ENCODE data around the gene REEP1. TPM values are rescaled to one million over a fixed set of nuclear protein-coding genes. Genes with fewer than 3 reads are reported as not detected.
A peak's percentile ranks its signal among the peaks of the same experiment; 100 is the strongest.

REEP1 gene
- polyA plus RNA-seq, 4 donors: 5.9 to 16.8 (median 8.8) TPM

- H3K4me1 ChIP-seq (ENCODE audit: control insufficient read depth in 3 of 3, insufficient read depth in 2 of 3, low read depth in 1 of 3, low read length in 2 of 3): no peaks in the 10 kb centered on the region
- FAIRE-seq (no peak), DNase-seq (no peak)
- no peaks in the 10 kb centered on the region for H3K27me3 ChIP-seq (ENCODE audit: control insufficient read depth in 3 of 3, insufficient read depth in 3 of 3, low read length in 3 of 3)
- no peak overlapping the region for H3K4me3 ChIP-seq (ENCODE audit: low read depth in 1 of 3, low read length in 3 of 3)
- no peaks in the 10 kb centered on the region for H3K9me3 ChIP-seq (ENCODE audit: control insufficient read depth in 2 of 2, insufficient read depth in 1 of 2, low read depth in 1 of 2, low read length in 1 of 2)
- no peak overlapping the region for H3K27ac ChIP-seq (ENCODE audit: low read depth in 1 of 3, low read length in 2 of 3)
- no peaks in the 10 kb centered on the region for H3K36me3 ChIP-seq (ENCODE audit: control insufficient read depth in 3 of 3, insufficient read depth in 2 of 3, low read depth in 1 of 3, low read length in 3 of 3)
- 84 to 88% (median 87%) methylated on average over 10 of the region's 10 CpGs for WGBS, 3 donors
These were observed 28.3 kb downstream of the REEP1 start for GRCh38 chr2:86308984-86309695.

GRCh38 chr2:86308356-86308755, 29.1 kb downstream of the REEP1 start:
- H3K27ac ChIP-seq (ENCODE audit: low read depth in 1 of 3, low read length in 2 of 3): no peak overlapping the region
- no peak overlapping the region for H3K4me3 ChIP-seq (ENCODE audit: low read depth in 1 of 3, low read length in 3 of 3)
- no peaks in the 10 kb centered on the region for H3K27me3 ChIP-seq (ENCODE audit: control insufficient read depth in 3 of 3, insufficient read depth in 3 of 3, low read length in 3 of 3)
- H3K4me1 ChIP-seq (ENCODE audit: control insufficient read depth in 3 of 3, insufficient read depth in 2 of 3, low read depth in 1 of 3, low read length in 2 of 3): no peaks in the 10 kb centered on the region
- H3K36me3 ChIP-seq (ENCODE audit: control insufficient read depth in 3 of 3, insufficient read depth in 2 of 3, low read depth in 1 of 3, low read length in 3 of 3): peaks cover 0 to 4% (median 0%) of the 10 kb centered on the region in 3 donors
- no peak for DNase-seq
- no peaks in the 10 kb centered on the region for H3K9me3 ChIP-seq (ENCODE audit: control insufficient read depth in 2 of 2, insufficient read depth in 1 of 2, low read depth in 1 of 2, low read length in 1 of 2)
- 91 to 94% (median 92%) methylated on average over 8 of the region's 8 CpGs for WGBS, 3 donors
- FAIRE-seq: no peak

- no peak overlapping the region for H3K4me3 ChIP-seq (ENCODE audit: low read depth in 1 of 3, low read length in 3 of 3)
- no peaks in the 10 kb centered on the region for H3K4me1 ChIP-seq (ENCODE audit: control insufficient read depth in 3 of 3, insufficient read depth in 2 of 3, low read depth in 1 of 3, low read length in 2 of 3)
- 90 to 95% (median 94%) methylated on average over 7 of the region's 7 CpGs for WGBS, 3 donors
- DNase-seq (no peak), FAIRE-seq (no peak)
- no peak overlapping the region for H3K27ac ChIP-seq (ENCODE audit: low read depth in 1 of 3, low read length in 2 of 3)
- H3K27me3 ChIP-seq (ENCODE audit: control insufficient read depth in 3 of 3, insufficient read depth in 3 of 3, low read length in 3 of 3): no peaks in the 10 kb centered on the region
- no peaks in the 10 kb centered on the region for H3K9me3 ChIP-seq (ENCODE audit: control insufficient read depth in 2 of 2, insufficient read depth in 1 of 2, low read depth in 1 of 2, low read length in 1 of 2)
- peaks cover 0 to 5% (median 0%) of the 10 kb centered on the region in 3 donors for H3K36me3 ChIP-seq (ENCODE audit: control insufficient read depth in 3 of 3, insufficient read depth in 2 of 3, low read depth in 1 of 3, low read length in 3 of 3)
These were observed 30.0 kb downstream of the REEP1 start for GRCh38 chr2:86307431-86307830.

GRCh38 chr2:86305915-86306254, 31.5 kb downstream of the REEP1 start:
- WGBS, 3 donors: 64 to 77% (median 72%) methylated on average over 5 of the region's 5 CpGs
- H3K4me3 ChIP-seq (ENCODE audit: low read depth in 1 of 3, low read length in 3 of 3): no peak overlapping the region
- no peaks in the 10 kb centered on the region for H3K9me3 ChIP-seq (ENCODE audit: control insufficient read depth in 2 of 2, insufficient read depth in 1 of 2, low read depth in 1 of 2, low read length in 1 of 2)
- H3K27me3 ChIP-seq (ENCODE audit: control insufficient read depth in 3 of 3, insufficient read depth in 3 of 3, low read length in 3 of 3): no peaks in the 10 kb centered on the region
- no peak overlapping the region for H3K27ac ChIP-seq (ENCODE audit: low read depth in 1 of 3, low read length in 2 of 3)
- H3K4me1 ChIP-seq (ENCODE audit: control insufficient read depth in 3 of 3, insufficient read depth in 2 of 3, low read depth in 1 of 3, low read length in 2 of 3): peaks cover 0 to 9% (median 3%) of the 10 kb centered on the region in 3 donors
- FAIRE-seq (no peak), DNase-seq (no peak)
- peaks cover 0 to 8% (median 0%) of the 10 kb centered on the region in 3 donors for H3K36me3 ChIP-seq (ENCODE audit: control insufficient read depth in 3 of 3, insufficient read depth in 2 of 3, low read depth in 1 of 3, low read length in 3 of 3)

GRCh38 chr2:86305195-86305914, 32.1 kb downstream of the REEP1 start:
- H3K9me3 ChIP-seq (ENCODE audit: control insufficient read depth in 2 of 2, insufficient read depth in 1 of 2, low read depth in 1 of 2, low read length in 1 of 2): no peaks in the 10 kb centered on the region
- FAIRE-seq (no peak), DNase-seq (peak in 1 of 2 donors; percentile 28)
- H3K27ac ChIP-seq (ENCODE audit: low read depth in 1 of 3, low read length in 2 of 3): no peak overlapping the region
- H3K27me3 ChIP-seq (ENCODE audit: control insufficient read depth in 3 of 3, insufficient read depth in 3 of 3, low read length in 3 of 3): no peaks in the 10 kb centered on the region
- H3K4me1 ChIP-seq (ENCODE audit: control insufficient read depth in 3 of 3, insufficient read depth in 2 of 3, low read depth in 1 of 3, low read length in 2 of 3): peaks cover 0 to 9% (median 3%) of the 10 kb centered on the region in 3 donors
- H3K4me3 ChIP-seq (ENCODE audit: low read depth in 1 of 3, low read length in 3 of 3): no peak overlapping the region
- WGBS, 3 donors: 41 to 66% (median 63%) methylated on average over 5 of the region's 5 CpGs
- peaks cover 0 to 13% (median 0%) of the 10 kb centered on the region in 3 donors for H3K36me3 ChIP-seq (ENCODE audit: control insufficient read depth in 3 of 3, insufficient read depth in 2 of 3, low read depth in 1 of 3, low read length in 3 of 3)

GRCh38 chr2:86304416-86304815, 33.0 kb downstream of the REEP1 start:
- no peak for DNase-seq
- H3K36me3 ChIP-seq (ENCODE audit: control insufficient read depth in 3 of 3, insufficient read depth in 2 of 3, low read depth in 1 of 3, low read length in 3 of 3): peaks cover 0 to 19% (median 0%) of the 10 kb centered on the region in 3 donors
- H3K9me3 ChIP-seq (ENCODE audit: control insufficient read depth in 2 of 2, insufficient read depth in 1 of 2, low read depth in 1 of 2, low read length in 1 of 2): no peaks in the 10 kb centered on the region
- H3K27ac ChIP-seq (ENCODE audit: low read depth in 1 of 3, low read length in 2 of 3): no peak overlapping the region
- H3K27me3 ChIP-seq (ENCODE audit: control insufficient read depth in 3 of 3, insufficient read depth in 3 of 3, low read length in 3 of 3): no peaks in the 10 kb centered on the region
- H3K4me1 ChIP-seq (ENCODE audit: control insufficient read depth in 3 of 3, insufficient read depth in 2 of 3, low read depth in 1 of 3, low read length in 2 of 3): peaks cover 0 to 9% (median 3%) of the 10 kb centered on the region in 3 donors
- H3K4me3 ChIP-seq (ENCODE audit: low read depth in 1 of 3, low read length in 3 of 3): no peak overlapping the region
- 91 to 98% (median 92%) methylated on average over 3 of the region's 3 CpGs for WGBS, 3 donors
- no peak for FAIRE-seq

GRCh38 chr2:86302320-86302719, 35.1 kb downstream of the REEP1 start:
- H3K4me3 ChIP-seq (ENCODE audit: low read depth in 1 of 3, low read length in 3 of 3): no peak overlapping the region
- peaks cover 0 to 22% (median 0%) of the 10 kb centered on the region in 3 donors for H3K36me3 ChIP-seq (ENCODE audit: control insufficient read depth in 3 of 3, insufficient read depth in 2 of 3, low read depth in 1 of 3, low read length in 3 of 3)
- no peak for FAIRE-seq
- no peak for DNase-seq
- WGBS, 3 donors: 7 to 27% (median 21%) methylated on average over 1 of the region's 1 CpG
- H3K27me3 ChIP-seq (ENCODE audit: control insufficient read depth in 3 of 3, insufficient read depth in 3 of 3, low read length in 3 of 3): no peaks in the 10 kb centered on the region
- no peaks in the 10 kb centered on the region for H3K9me3 ChIP-seq (ENCODE audit: control insufficient read depth in 2 of 2, insufficient read depth in 1 of 2, low read depth in 1 of 2, low read length in 1 of 2)
- peak overlapping the region in 2 of 3 donors; percentile 70 to 71 for H3K27ac ChIP-seq (ENCODE audit: low read depth in 1 of 3, low read length in 2 of 3)
- peaks cover 0 to 17% (median 3%) of the 10 kb centered on the region in 3 donors for H3K4me1 ChIP-seq (ENCODE audit: control insufficient read depth in 3 of 3, insufficient read depth in 2 of 3, low read depth in 1 of 3, low read length in 2 of 3)

- Histone ChIP-seq H3K9me3 (ENCODE audit: control insufficient read depth in 2 of 2, insufficient read depth in 1 of 2, low read depth in 1 of 2, low read length in 1 of 2) (no peaks in the 10 kb centered on the region), H3K27me3 (ENCODE audit: control insufficient read depth in 3 of 3, insufficient read depth in 3 of 3, low read length in 3 of 3) (no peaks in the 10 kb centered on the region), H3K4me1 (ENCODE audit: control insufficient read depth in 3 of 3, insufficient read depth in 2 of 3, low read depth in 1 of 3, low read length in 2 of 3) (peaks cover 0 to 17% (median 3%) of the 10 kb centered on the region in 3 donors), H3K27ac (ENCODE audit: low read depth in 1 of 3, low read length in 2 of 3) (peak overlapping the region in 2 of 3 donors; percentile 70 to 71), H3K4me3 (ENCODE audit: low read depth in 1 of 3, low read length in 3 of 3) (no peak overlapping the region), H3K36me3 (ENCODE audit: control insufficient read depth in 3 of 3, insufficient read depth in 2 of 3, low read depth in 1 of 3, low read length in 3 of 3) (peaks cover 0 to 24% (median 0%) of the 10 kb centered on the region in 3 donors)
- WGBS, 3 donors: 33 to 53% (median 42%) methylated on average over 3 of the region's 3 CpGs
- FAIRE-seq (no peak), DNase-seq (peak; percentile 52 to 77)
These were observed 35.7 kb downstream of the REEP1 start for GRCh38 chr2:86301711-86302202.

Measured in small intestine (tissue), 7 donors.